HEK293T (cell line): Measurements from ENCODE around the gene FXYD6.

Experiments used
- BHLHE40 ChIP-seq: fragments of 450-650 bp; IDR thresholded peaks from 2 replicates; pipeline ENCODE4 v1.6.1; 2016; ENCODE audit warnings: mild to moderate bottlenecking, moderate library complexity, borderline replicate concordance
- CTBP1 ChIP-seq: fragments of 450-650 bp; IDR thresholded peaks from 2 replicates; pipeline ENCODE4 v1.6.1; 2016; ENCODE audit warnings: borderline replicate concordance
- ELF4 ChIP-seq: fragments of 450-650 bp; IDR thresholded peaks from 2 replicates; pipeline ENCODE4 v1.6.1; 2017; ENCODE audit warnings: antibody characterized with exemption
- FOXM1 ChIP-seq: fragments of 450-650 bp; IDR thresholded peaks from 2 replicates; pipeline ENCODE4 v1.6.1; 2017; ENCODE audit warnings: mild to moderate bottlenecking, borderline replicate concordance
- HDGF ChIP-seq: fragments of 450-650 bp; IDR thresholded peaks from 2 replicates; pipeline ENCODE4 v1.6.1; 2017; ENCODE audit warnings: antibody characterized with exemption, borderline replicate concordance
- SP1 ChIP-seq: fragments of 450-650 bp; IDR thresholded peaks from 2 replicates; pipeline ENCODE4 v1.6.1; 2017
- TARDBP ChIP-seq: fragments of 450-650 bp; IDR thresholded peaks from 2 replicates; pipeline ENCODE4 v1.6.1; 2016

DNA sequence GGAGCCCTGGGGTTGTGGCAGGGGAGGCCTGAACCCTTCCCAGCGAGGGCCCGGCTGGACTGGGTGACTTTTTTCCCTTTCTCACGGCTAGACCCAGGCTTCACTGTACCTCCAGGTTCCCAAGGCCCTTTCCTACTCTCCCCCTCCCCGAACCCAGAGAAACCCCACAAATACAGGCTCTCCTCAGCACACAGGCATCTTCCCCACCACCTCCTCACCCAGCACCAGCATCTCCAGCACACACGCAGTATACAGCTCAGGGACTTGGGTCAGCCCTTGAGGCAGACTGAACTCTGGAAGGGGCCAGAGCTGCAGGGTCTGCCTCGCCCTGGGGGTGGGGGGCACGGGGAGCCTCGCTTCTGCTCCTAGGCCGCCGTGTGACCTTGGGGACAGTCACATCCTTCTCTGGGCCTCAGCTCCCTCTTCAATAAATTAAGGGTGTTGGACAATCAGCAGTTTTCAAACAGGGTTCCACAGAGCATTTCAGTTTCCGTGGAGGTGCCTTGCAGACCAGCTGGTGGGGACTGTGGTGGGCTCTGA is 48.2 kb upstream of the FXYD6 start:
- TF ChIP-seq HDGF (no peak), TARDBP (no peak), FOXM1 (no peak), ELF4 (no peak), SP1 (no peak), BHLHE40 (no peak), CTBP1 (no peak)
